GM23338 (cell line): ENCODE data around the gene FAM47E. TPM values are rescaled to one million over a fixed set of nuclear protein-coding genes. Genes with fewer than 3 reads are reported as not detected.

Experiments
- ATAC-seq: fragments of 200-7000 bp; cut with Tn5 transposase; 3 replicates; pipeline ENCODE4 v1.9.1; 2020
- DNase-seq: peaks from one replicate; pipeline ENCODE4 v3.0.0-alpha.2; 2015; ENCODE audit warnings: low spot score
- H2AFZ ChIP-seq: fragments of 200-600 bp; sonication (generic); 2 replicates; pipeline ENCODE4 v1.8.0; 2016; ENCODE audit warnings: antibody characterized with exemption, mild to moderate bottlenecking, moderate library complexity
- H3F3A ChIP-seq: fragments of 200-600 bp; sonication (generic); replicated peaks from 2 replicates; pipeline ENCODE4 v1.8.0; 2017; ENCODE audit warnings: antibody characterized with exemption, mixed run types, low read depth
- H3K27ac ChIP-seq: fragments of 200-600 bp; sonication (generic); 2 replicates; pipeline ENCODE4 v1.6.1; 2016; ENCODE audit warnings: low read depth
- H3K27me3 ChIP-seq: fragments of 200-600 bp; sonication (generic); 2 replicates; pipeline ENCODE4 v1.8.0; 2016; ENCODE audit warnings: mild to moderate bottlenecking, mixed run types, moderate library complexity; ENCODE audit not compliant: insufficient read depth
- H3K36me3 ChIP-seq: fragments of 200-600 bp; sonication (generic); 2 replicates; pipeline ENCODE4 v1.8.0; 2016; ENCODE audit warnings: mild to moderate bottlenecking; ENCODE audit not compliant: insufficient read depth
- H3K4me1 ChIP-seq: fragments of 200-600 bp; sonication (generic); 2 replicates; pipeline ENCODE4 v1.8.0; 2016; ENCODE audit warnings: mild to moderate bottlenecking, moderate library complexity; ENCODE audit not compliant: insufficient read depth
- H3K4me2 ChIP-seq: fragments of 200-600 bp; sonication (generic); 2 replicates; pipeline ENCODE4 v1.7.1; 2017; ENCODE audit warnings: mixed run types
- H3K4me3 ChIP-seq: fragments of 200-600 bp; sonication (generic); 2 replicates; pipeline ENCODE4 v1.6.1; 2016; ENCODE audit warnings: mixed run types
- H3K79me2 ChIP-seq: fragments of 200-600 bp; sonication (generic); replicated peaks from 2 replicates; pipeline ENCODE4 v1.8.0; 2017; ENCODE audit warnings: mild to moderate bottlenecking; ENCODE audit not compliant: insufficient read depth
- H3K9me2 ChIP-seq: fragments of 200-600 bp; sonication (generic); 2 replicates; pipeline ENCODE4 v1.8.0; 2017; ENCODE audit not compliant: insufficient read depth
- H4K20me1 ChIP-seq: fragments of 200-600 bp; sonication (generic); replicated peaks from 2 replicates; pipeline ENCODE4 v1.8.0; 2017; ENCODE audit warnings: mild to moderate bottlenecking; ENCODE audit not compliant: insufficient read depth
- H3K27ac Mint-ChIP-seq: 2 replicates; pipeline ENCODE4 v1.8.0; 2020; ENCODE audit warnings: inconsistent platforms, mild to moderate bottlenecking, moderate library complexity, mixed read lengths
- H3K27me3 Mint-ChIP-seq: 3 replicates; pipeline ENCODE4 v1.8.0; 2022; ENCODE audit warnings: low read depth, mild to moderate bottlenecking, moderate library complexity, mixed read lengths, inconsistent platforms; ENCODE audit not compliant: insufficient read depth, poor library complexity
- H3K36me3 Mint-ChIP-seq: 3 replicates; pipeline ENCODE4 v1.8.0; 2021; ENCODE audit warnings: low read depth, mild to moderate bottlenecking, inconsistent platforms, moderate library complexity, mixed read lengths
- H3K4me1 Mint-ChIP-seq: 3 replicates; pipeline ENCODE4 v1.8.0; 2020; ENCODE audit warnings: mild to moderate bottlenecking, inconsistent platforms, mixed read lengths
- H3K4me3 Mint-ChIP-seq: 3 replicates; pipeline ENCODE4 v1.8.0; 2021; ENCODE audit warnings: moderate library complexity, mild to moderate bottlenecking, inconsistent platforms, mixed read lengths
- H3K9me3 Mint-ChIP-seq: 3 replicates; pipeline ENCODE4 v1.8.0; 2020; ENCODE audit warnings: moderate library complexity, mild to moderate bottlenecking, inconsistent platforms, mixed read lengths
- CREB1 ChIP-seq: fragments of 250-450 bp; sonication (Bioruptor Pico); IDR thresholded peaks from 2 replicates; pipeline ENCODE4 v1.5.0; 2020; ENCODE audit warnings: low read depth, mild to moderate bottlenecking, moderate library complexity
- CTCF ChIP-seq, 2 experiments: fragments of 200-600 bp in 1 of 2; sonication (generic) in 1 of 2; conservative IDR thresholded peaks; 2 replicates each; pipeline versions ENCODE4 v1.5.1 to v1.6.1; 2016 to 2017; ENCODE audit warnings: antibody characterized with exemption in 2 of 2, low read depth in 2 of 2, mild to moderate bottlenecking in 2 of 2, moderate library complexity in 1 of 2
- ETS1 ChIP-seq: IDR thresholded peaks from 2 replicates; pipeline ENCODE4 v1.6.1; 2016; ENCODE audit warnings: antibody characterized with exemption
- EZH2 ChIP-seq: fragments of 200-600 bp; sonication (generic); IDR thresholded peaks from one replicate; pipeline ENCODE4 v1.8.0; 2017; ENCODE audit warnings: antibody characterized with exemption, mild to moderate bottlenecking, low read depth; ENCODE audit not compliant: unreplicated experiment
- EZH2phosphoT487 ChIP-seq: fragments of 200-600 bp; sonication (generic); IDR thresholded peaks from one replicate; pipeline ENCODE4 v1.8.1; 2018; ENCODE audit warnings: antibody characterized with exemption; ENCODE audit not compliant: unreplicated experiment
- JUNB ChIP-seq: IDR thresholded peaks from one replicate; pipeline ENCODE4 v1.6.1; 2016; ENCODE audit warnings: antibody characterized with exemption; ENCODE audit not compliant: unreplicated experiment
- NANOG ChIP-seq: IDR thresholded peaks from 2 replicates; pipeline ENCODE4 v1.6.1; 2016; ENCODE audit warnings: antibody characterized with exemption, borderline replicate concordance
- POLR2AphosphoS5 ChIP-seq: IDR thresholded peaks from 2 replicates; pipeline ENCODE4 v1.6.1; 2016; ENCODE audit warnings: antibody characterized with exemption, low read depth
- REST ChIP-seq: IDR thresholded peaks from one replicate; pipeline ENCODE4 v1.6.1; 2018; ENCODE audit warnings: antibody characterized with exemption; ENCODE audit not compliant: unreplicated experiment
- STAT1 ChIP-seq: IDR thresholded peaks from one replicate; pipeline ENCODE4 v1.6.1; 2016; ENCODE audit warnings: antibody characterized with exemption; ENCODE audit not compliant: unreplicated experiment
- ZNF114 ChIP-seq: fragments of 250-450 bp; sonication (Bioruptor Pico); IDR thresholded peaks from 2 replicates; pipeline ENCODE4 v1.5.0; 2020; ENCODE audit warnings: mild to moderate bottlenecking, moderate library complexity
- ZNF331 ChIP-seq: fragments of 250-450 bp; sonication (Bioruptor Pico); IDR thresholded peaks from 2 replicates; pipeline ENCODE4 v1.5.0; 2020; ENCODE audit warnings: low read depth, mild to moderate bottlenecking, moderate library complexity
- ZNF462 ChIP-seq: fragments of 250-450 bp; sonication (Bioruptor Pico); IDR thresholded peaks from 2 replicates; pipeline ENCODE4 v1.5.0; 2020; ENCODE audit warnings: mild to moderate bottlenecking, moderate library complexity
- polyA plus RNA-seq: library from polyadenylated mRNA; unstranded; fragments of >200 nt; fragmentation: Nextera tagmentation; extraction: Ambion mirVana; gene quantifications from 2 replicates; pipeline ENCODE4 v1.2.1, GENCODE V29; 2016
- total RNA-seq: library from RNA; depleted of rRNA; stranded (reverse); fragments of >200 nt; shearing (Covaris generic); gene quantifications from 2 replicates; pipeline ENCODE4 v1.2.3, GENCODE V29; 2014

Gene FAM47E
- total and polyA plus RNA-seq, 2 experiments from 2014 or later: 0.66 to 2.3 TPM

GRCh38 chr4:76301068-76301774, 49.7 kb downstream of the FAM47E start:
- ATAC-seq (no peak), DNase-seq (no peak)
- Histone ChIP-seq H2AFZ (no peak overlapping the region), H3K36me3 (no peaks in the 10 kb centered on the region), H3K4me3 (no peak overlapping the region), H3K9me2 (0 out of 2 replicates have a peak, but pooled peaks cover 4% of the 10 kb centered on the region), H3K27me3 (peaks cover 22% of the 10 kb centered on the region), H3K79me2 (no peaks in the 10 kb centered on the region), H3K27ac (no peak overlapping the region), H3K4me1 (peaks cover 5% of the 10 kb centered on the region; the same call in 1 of the 2 replicates), H4K20me1 (peaks cover 6% of the 10 kb centered on the region; the same call in 1 of the 2 replicates), H3F3A (no peaks in the 10 kb centered on the region), H3K4me2 (no peak overlapping the region)
- TF ChIP-seq CREB1 (CRISPR knock-in tag) (no peak), JUNB (no peak), POLR2AphosphoS5 (no peak), ETS1 (no peak), REST (no peak), EZH2phosphoT487 (no peak), CTCF (conservative IDR thresholded peaks at IDR 0.05; ENCODE audit: low read depth in 2 of 2) (no peak), ZNF331 (CRISPR knock-in tag) (no peak), EZH2 (no peak), NANOG (no peak), ZNF114 (CRISPR knock-in tag) (no peak), ZNF462 (CRISPR knock-in tag) (no peak), STAT1 (no peak)
- H3K4me3 Mint-ChIP-seq: no peak overlapping the region
- peaks cover 3% of the 10 kb centered on the region; the same call in 2 of the 3 replicates for H3K4me1 Mint-ChIP-seq
- 0 out of 3 replicates have a peak, but pooled peaks cover 4% of the 10 kb centered on the region for H3K36me3 Mint-ChIP-seq
- H3K9me3 Mint-ChIP-seq: peaks cover 15% of the 10 kb centered on the region
- peaks cover 12% of the 10 kb centered on the region for H3K27me3 Mint-ChIP-seq
- H3K27ac Mint-ChIP-seq: no peak overlapping the region
